K562 (cell line): Measurements from ENCODE around the gene NADSYN1. TPM values are rescaled to one million over a fixed set of nuclear protein-coding genes. Genes with fewer than 3 reads are reported as not detected.

Experiments used
- ATAC-seq: fragments of 200-7000 bp; cut with Tn5 transposase; 3 replicates; pipeline ENCODE4 v1.9.1; 2020; ENCODE audit warnings: moderate library complexity
- BruUV-seq: library from RNA; stranded (reverse); fragments of 400-500 nt; replicated peaks from 2 replicates; lab custom pipeline; 2021; lab: Mats Ljungman, UMichigan
- CTCF ChIA-PET: fragments of 300-600 bp; formaldehyde crosslinking; extraction: SDS; loops from one replicate; lab custom pipeline; 2021; ENCODE audit warnings: low intra/inter-chr PET ratio; lab: Yijun Ruan, JAX
- POLR2A ChIA-PET: fragments of 300-600, 350-650 bp; sonication (Branson Sonifier 250); formaldehyde crosslinking; extraction: SDS; loops from one replicate; lab custom pipeline; 2021; ENCODE audit warnings: antibody characterized with exemption, inconsistent platforms; lab: Yijun Ruan, JAX
- DNase-seq, 4 experiments: peaks; one replicate each; pipeline versions ENCODE4 v3.0.0 to v3.0.0-alpha.2; 2011 to 2018; ENCODE audit warnings: low spot score in 3 of 4, mixed read lengths in 3 of 4; ENCODE audit errors: extremely low read depth in 1 of 4
- FAIRE-seq: peaks from 2 replicates; lab custom pipeline; 2011; peaks lifted over from hg19 to GRCh38; lab: Jason Lieb, UNC
- H2AFZ ChIP-seq: 2 replicates; pipeline ENCODE4 v1.6.0; 2011; ENCODE audit warnings: low read depth, low read length, control low read depth, inconsistent platforms
- H3K27ac ChIP-seq: fragments of 200-600 bp; 3 replicates; pipeline ENCODE4 v1.8.0; 2011; ENCODE audit warnings: low read depth, mild to moderate bottlenecking, control low read depth, inconsistent platforms, low read length, moderate library complexity, mixed read lengths; ENCODE audit errors: extremely low read depth
- H3K27me3 ChIP-seq, 2 experiments: fragments of 300-600 bp in 1 of 2; 2 replicates in 1 of 2; 3 replicates in 1 of 2; pipeline versions ENCODE4 v1.6.0 to v1.8.0; 2011; ENCODE audit warnings: inconsistent platforms in 2 of 2, low read length in 2 of 2, mild to moderate bottlenecking in 1 of 2, mixed read lengths in 1 of 2, moderate library complexity in 1 of 2; ENCODE audit not compliant: control insufficient read depth in 2 of 2, insufficient read depth in 2 of 2
- H3K36me3 ChIP-seq: fragments of 300-600 bp; 3 replicates; pipeline ENCODE4 v1.8.0; 2011; ENCODE audit warnings: mild to moderate bottlenecking, low read length, inconsistent platforms; ENCODE audit not compliant: control insufficient read depth, insufficient read depth
- H3K4me1 ChIP-seq, 2 experiments: fragments of 200-600 bp in 1 of 2; replicated peaks in 1 of 2; 2 replicates in 1 of 2; 3 replicates in 1 of 2; pipeline versions ENCODE4 v1.5.1 to v1.8.0; 2011; ENCODE audit warnings: inconsistent platforms in 2 of 2, low read length in 2 of 2, mild to moderate bottlenecking in 1 of 2, mixed read lengths in 1 of 2, moderate library complexity in 1 of 2; ENCODE audit not compliant: control insufficient read depth in 2 of 2, insufficient read depth in 2 of 2
- H3K4me2 ChIP-seq: 2 replicates; pipeline ENCODE4 v1.6.1; 2011; ENCODE audit warnings: low read length, control low read depth, inconsistent platforms, mixed read lengths; ENCODE audit not compliant: insufficient read depth
- H3K4me3 ChIP-seq: fragments of 200-600 bp; sonication (generic), shearing (Covaris generic); 2 replicates; pipeline ENCODE4 v1.5.1; 2016; ENCODE audit warnings: control low read depth, inconsistent platforms
- H3K79me2 ChIP-seq: fragments of 200-600 bp; 3 replicates; pipeline ENCODE4 v1.8.0; 2011; ENCODE audit warnings: low read length, inconsistent platforms; ENCODE audit not compliant: control insufficient read depth, insufficient read depth
- H3K9ac ChIP-seq, 2 experiments: 2 replicates each; pipeline versions ENCODE4 v1.6.0 to v1.6.1; 2011; ENCODE audit warnings: low read depth in 2 of 2, low read length in 2 of 2, control low read depth in 1 of 2, inconsistent platforms in 1 of 2, mild to moderate bottlenecking in 1 of 2, mixed read lengths in 1 of 2; ENCODE audit not compliant: insufficient read depth in 1 of 2
- H3K9me1 ChIP-seq: one replicate; pipeline ENCODE4 v1.6.0; 2011; ENCODE audit warnings: inconsistent platforms, mild to moderate bottlenecking, low read length, moderate library complexity; ENCODE audit not compliant: control insufficient read depth, insufficient read depth
- H3K9me3 ChIP-seq: replicated peaks from 2 replicates; pipeline ENCODE4 v1.5.1; 2011; ENCODE audit warnings: low read depth, low read length, inconsistent platforms; ENCODE audit not compliant: control insufficient read depth, insufficient read depth
- H4K20me1 ChIP-seq: replicated peaks from 2 replicates; pipeline ENCODE4 v1.6.1; 2011; ENCODE audit warnings: low read length, inconsistent platforms, mixed read lengths; ENCODE audit not compliant: control insufficient read depth, insufficient read depth
- DACH1 ChIP-seq: fragments of 450-650 bp; IDR thresholded peaks from 2 replicates; pipeline ENCODE4 v1.6.1; 2018; ENCODE audit not compliant: partially characterized antibody
- POLR2B ChIP-seq: fragments of 450-650 bp; IDR thresholded peaks from 2 replicates; pipeline ENCODE4 v1.6.1; 2018; ENCODE audit warnings: low read depth; ENCODE audit not compliant: partially characterized antibody
- WGBS: fragments of 100-300 bp; shearing (Covaris generic); methylation state at CpG from one replicate; pipeline ENCODE4 v1.1.6; 2016; ENCODE audit warnings: low coverage, mixed read lengths; ENCODE audit not compliant: insufficient coverage; ENCODE audit errors: missing lambda C conversion rate; 5-methylcytosine and 5-hydroxymethylcytosine counted together
- in situ Hi-C: fragments of 300-500 bp; cut with MboI; formaldehyde crosslinking; loops from 4 replicates; pipeline ENCODE4 v1.15.0; 2018; ENCODE audit warnings: inconsistent platforms, mixed read lengths
- intact Hi-C: fragments of 100-400 bp; cut with micrococcal nuclease; formaldehyde crosslinking; loops from 2 replicates; pipeline ENCODE4 v1.14.2; 2022
- polyA plus RNA-seq, 8 experiments: library from polyadenylated mRNA; depleted of rRNA in 4 of 8; stranded (reverse) in 5 of 8; unstranded in 3 of 8; fragments of >200 nt; fragmentation: Nextera tagmentation in 2 of 8; fragmentation: Illumina TruSeq in 1 of 8; extraction: Ambion mirVana in 2 of 8; extraction: Trizol in 1 of 8; gene quantifications; 2 replicates each; pipeline versions ENCODE4 v1.2.1 to v1.2.3, GENCODE V29; 2011 to 2014; ENCODE audit warnings: inconsistent platforms in 1 of 8, missing spikeins in 1 of 8
- total RNA-seq, 7 experiments: library from RNA; depleted of rRNA in 6 of 7; stranded (reverse); fragments of >200 nt in 6 of 7; fragmentation: Illumina TruSeq in 2 of 7; extraction: Trizol in 2 of 7; gene quantifications; 2 replicates each; pipeline versions ENCODE4 v1.2.1 to v1.2.3, GENCODE V29; 2011 to 2021; ENCODE audit warnings: low replicate concordance in 1 of 7
- TF ChIP-seq, protein P1 (sequence below): sonication (generic); formaldehyde crosslinking; IDR thresholded peaks from 2 replicates; pipeline ENCODE4 v1.8.1; 2023; ENCODE audit warnings: missing genetic modification reagents, mild to moderate bottlenecking, borderline replicate concordance

The NADSYN1 gene
- total and polyA plus RNA-seq, 9 of the 15 experiments (the other 6 are each of a cell fraction or from before 2014, with no cell fraction given) = 12.7 to 57.3 (median 42.1) TPM

GRCh38 chr11:71450507-71450906, 2.5 kb upstream of the NADSYN1 start:
- CTCF ChIA-PET = no interaction called here
- 48% methylated on average over 2 of the region's 2 CpGs for WGBS
- Histone ChIP-seq H3K4me2 (no peak overlapping the region), H3K27ac (no peak overlapping the region), H4K20me1 (no peaks in the 10 kb centered on the region), H3K9ac (no peak overlapping the region), H3K27me3 (no peaks in the 10 kb centered on the region), H3K79me2 (peaks cover 80% of the 10 kb centered on the region), H3K4me1 (peaks cover 12 to 43% of the 10 kb centered on the region in 2 experiments; a peak in 4 of 5 replicates), H3K36me3 (peaks cover 35% of the 10 kb centered on the region), H3K9me1 (no peaks in the 10 kb centered on the region), H3K4me3 (no peak overlapping the region), H2AFZ (no peak overlapping the region), H3K9me3 (0 out of 2 replicates have a peak, but pooled peaks cover 3% of the 10 kb centered on the region)
- no peak for DNase-seq
- intact Hi-C loops = no loop called here
- POLR2A ChIA-PET = interaction anchor here (0.6 kb wide), 1 partner anchor 932 kb away, joined by 3 read pairs; no protein-coding TSS in a partner anchor
- no peak for FAIRE-seq
- TF ChIP-seq DACH1 (peak; percentile 66), POLR2B (no peak)
- TF ChIP-seq, protein P1, sequence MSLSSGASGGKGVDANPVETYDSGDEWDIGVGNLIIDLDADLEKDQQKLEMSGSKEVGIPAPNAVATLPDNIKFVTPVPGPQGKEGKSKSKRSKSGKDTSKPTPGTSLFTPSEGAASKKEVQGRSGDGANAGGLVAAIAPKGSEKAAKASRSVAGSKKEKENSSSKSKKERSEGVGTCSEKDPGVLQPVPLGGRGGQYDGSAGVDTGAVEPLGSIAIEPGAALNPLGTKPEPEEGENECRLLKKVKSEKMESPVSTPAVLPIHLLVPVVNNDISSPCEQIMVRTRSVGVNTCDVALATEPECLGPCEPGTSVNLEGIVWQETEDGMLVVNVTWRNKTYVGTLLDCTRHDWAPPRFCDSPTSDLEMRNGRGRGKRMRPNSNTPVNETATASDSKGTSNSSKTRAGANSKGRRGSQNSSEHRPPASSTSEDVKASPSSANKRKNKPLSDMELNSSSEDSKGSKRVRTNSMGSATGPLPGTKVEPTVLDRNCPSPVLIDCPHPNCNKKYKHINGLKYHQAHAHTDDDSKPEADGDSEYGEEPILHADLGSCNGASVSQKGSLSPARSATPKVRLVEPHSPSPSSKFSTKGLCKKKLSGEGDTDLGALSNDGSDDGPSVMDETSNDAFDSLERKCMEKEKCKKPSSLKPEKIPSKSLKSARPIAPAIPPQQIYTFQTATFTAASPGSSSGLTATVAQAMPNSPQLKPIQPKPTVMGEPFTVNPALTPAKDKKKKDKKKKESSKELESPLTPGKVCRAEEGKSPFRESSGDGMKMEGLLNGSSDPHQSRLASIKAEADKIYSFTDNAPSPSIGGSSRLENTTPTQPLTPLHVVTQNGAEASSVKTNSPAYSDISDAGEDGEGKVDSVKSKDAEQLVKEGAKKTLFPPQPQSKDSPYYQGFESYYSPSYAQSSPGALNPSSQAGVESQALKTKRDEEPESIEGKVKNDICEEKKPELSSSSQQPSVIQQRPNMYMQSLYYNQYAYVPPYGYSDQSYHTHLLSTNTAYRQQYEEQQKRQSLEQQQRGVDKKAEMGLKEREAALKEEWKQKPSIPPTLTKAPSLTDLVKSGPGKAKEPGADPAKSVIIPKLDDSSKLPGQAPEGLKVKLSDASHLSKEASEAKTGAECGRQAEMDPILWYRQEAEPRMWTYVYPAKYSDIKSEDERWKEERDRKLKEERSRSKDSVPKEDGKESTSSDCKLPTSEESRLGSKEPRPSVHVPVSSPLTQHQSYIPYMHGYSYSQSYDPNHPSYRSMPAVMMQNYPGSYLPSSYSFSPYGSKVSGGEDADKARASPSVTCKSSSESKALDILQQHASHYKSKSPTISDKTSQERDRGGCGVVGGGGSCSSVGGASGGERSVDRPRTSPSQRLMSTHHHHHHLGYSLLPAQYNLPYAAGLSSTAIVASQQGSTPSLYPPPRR (CRISPR knock-in tag) = no peak
- ATAC-seq = no peak
- in situ Hi-C loops = no loop called here
- no TSS peak for BruUV-seq
